HG03196 (cell line): ENCODE data around the gene C10orf71.

Experiments
- ATAC-seq: cut with Tn5 transposase; IDR thresholded peaks from one replicate; pipeline ENCODE4 v1.9.1; 2021; ENCODE audit not compliant: unreplicated experiment

C10orf71 gene

DNA sequence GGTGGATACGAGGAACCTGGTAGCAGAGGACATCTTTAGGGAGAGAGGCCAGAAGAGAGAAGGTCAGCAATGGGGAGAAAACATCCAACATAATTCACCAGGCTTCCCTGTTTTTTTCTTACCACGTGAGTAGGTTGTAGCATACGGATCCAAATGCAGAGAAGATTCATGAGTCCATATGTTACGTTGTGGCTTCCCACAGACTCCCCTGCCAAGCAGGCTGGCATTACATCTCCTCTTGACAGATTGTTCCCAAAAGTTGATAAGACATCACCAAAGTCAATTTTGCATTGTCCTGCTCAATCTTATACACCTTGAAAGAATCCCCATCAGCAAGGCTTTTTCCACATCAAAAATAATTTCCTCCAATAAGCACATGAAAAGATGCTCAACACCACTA, 57.2 kb downstream of the C10orf71 start:
- ATAC-seq, result no peak

DNA sequence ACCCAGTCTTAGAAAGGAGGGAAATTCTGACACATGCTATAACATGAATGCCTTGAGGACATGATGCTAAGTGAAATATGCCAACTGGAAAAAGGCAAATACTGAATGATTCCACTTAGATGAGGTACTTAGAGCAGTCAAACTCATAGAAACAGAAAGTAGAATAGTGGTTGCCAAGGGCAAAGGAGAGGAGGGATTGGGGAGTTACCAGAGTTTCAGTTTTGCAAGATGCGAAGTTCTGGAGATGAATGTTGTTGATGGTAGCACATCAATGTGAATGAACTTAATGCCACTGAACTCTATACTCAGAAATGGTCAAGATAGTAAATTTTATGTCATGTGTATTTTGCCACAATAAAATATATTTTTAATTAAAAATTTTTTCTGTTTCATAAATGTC, 58.0 kb downstream of the C10orf71 start:
- no peak for ATAC-seq

DNA sequence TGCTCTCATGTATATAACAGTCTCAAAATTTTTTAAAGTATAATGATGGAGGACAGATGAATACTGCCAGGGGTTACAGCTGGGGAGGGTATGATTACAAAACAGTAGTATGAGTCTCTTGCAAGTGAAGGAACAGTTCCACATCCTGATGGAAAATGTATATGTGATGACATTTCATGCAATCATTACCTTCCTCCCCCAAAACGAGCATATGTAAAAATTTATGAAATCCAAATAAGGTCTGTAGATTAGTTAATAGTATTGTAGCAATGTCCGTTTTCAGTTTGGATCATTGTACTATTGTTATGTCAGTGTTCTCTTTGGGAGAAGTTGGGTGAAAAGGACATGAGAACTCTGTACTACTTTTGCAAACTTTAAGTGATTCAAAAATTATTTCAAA, 58.9 kb downstream of the C10orf71 start:
- ATAC-seq, result no peak

DNA sequence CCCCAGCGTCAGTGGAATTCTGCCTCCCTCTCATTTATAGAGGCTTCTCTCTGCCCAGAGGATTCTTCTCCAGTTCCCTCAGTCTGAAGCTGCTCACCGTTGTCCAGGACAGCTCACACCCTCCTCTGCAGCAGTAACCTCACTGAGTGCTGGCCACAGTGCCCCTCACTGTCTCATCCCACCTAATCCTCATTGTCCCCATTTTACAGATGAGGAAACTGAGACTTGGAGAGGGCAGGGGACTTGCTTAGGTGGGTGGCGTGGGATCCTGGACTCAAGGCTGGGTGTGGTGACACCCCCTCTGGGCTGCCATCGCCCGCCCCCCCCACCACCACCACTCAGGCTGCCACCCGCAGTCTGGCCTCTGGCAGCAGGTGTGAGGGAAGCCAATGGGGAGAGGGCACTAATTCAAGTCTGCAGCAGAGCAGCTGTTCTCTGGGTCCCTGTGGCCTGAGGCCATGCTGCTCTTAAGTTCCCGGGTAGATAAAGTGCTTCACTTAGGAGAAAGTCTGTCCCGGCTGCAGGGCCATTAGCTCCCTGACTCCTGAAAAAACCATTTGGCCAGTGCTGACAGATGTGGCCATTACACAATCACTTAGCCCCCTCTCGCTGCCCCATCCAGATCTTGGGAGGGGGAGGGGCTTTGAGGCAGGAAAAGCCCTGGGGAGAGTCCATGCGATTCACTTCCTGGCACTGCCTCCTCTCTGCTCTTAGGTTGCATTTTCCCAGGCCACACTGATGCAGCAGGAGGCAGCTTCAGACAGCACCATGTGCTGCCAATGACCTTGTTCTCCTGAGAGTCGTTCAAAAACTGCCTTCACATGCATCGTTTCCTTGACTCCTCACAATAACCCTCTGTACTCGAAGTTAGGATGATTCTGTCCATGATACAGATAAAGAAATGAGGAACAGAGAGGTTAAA, 60.6 kb downstream of the C10orf71 start:
- ATAC-seq, result no peak

DNA sequence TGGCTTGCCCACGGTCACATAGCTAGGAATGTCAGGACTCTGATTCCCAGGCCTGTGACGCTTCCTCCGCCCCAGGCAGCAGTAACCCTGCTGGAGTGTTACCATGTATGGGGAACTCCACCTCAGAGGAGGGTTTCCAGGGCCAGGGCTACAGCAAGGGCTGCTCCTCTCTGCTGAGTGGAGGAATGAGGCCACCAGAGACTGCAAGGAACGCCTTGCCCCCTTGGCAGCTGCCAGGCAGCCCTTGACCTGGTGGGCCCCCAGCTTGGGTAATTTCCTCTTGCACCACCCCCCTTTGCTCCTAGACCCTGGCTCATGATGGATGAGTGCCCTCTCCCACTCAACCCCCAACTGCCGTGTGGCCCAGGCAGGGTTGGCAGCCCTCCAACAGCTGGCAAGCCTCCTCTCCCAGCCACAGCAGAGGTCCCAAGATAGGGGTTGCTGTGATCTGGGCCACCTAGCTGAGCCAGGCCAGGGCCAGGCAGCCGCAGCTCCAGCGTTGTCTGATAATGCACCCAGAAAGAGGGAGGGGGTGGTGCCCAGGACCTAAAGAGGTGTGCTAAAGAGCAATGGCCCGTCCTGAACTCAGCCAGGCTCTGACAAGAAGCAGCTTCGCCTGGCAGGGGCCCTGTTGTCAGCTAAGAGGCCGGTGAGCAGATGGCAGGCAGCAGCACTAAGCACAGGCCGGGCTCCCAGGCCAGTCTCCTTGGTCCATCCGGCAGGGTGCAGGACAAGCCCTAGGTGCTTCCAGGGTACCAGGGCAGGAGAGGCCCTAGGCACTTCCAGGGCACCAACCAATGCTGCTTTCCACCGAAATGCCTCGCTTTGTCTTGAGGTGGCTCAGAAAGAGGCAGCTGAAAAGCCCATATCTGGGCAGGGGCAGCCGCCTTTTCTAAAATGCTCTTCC, 61.6 kb downstream of the C10orf71 start:
- no peak for ATAC-seq

DNA sequence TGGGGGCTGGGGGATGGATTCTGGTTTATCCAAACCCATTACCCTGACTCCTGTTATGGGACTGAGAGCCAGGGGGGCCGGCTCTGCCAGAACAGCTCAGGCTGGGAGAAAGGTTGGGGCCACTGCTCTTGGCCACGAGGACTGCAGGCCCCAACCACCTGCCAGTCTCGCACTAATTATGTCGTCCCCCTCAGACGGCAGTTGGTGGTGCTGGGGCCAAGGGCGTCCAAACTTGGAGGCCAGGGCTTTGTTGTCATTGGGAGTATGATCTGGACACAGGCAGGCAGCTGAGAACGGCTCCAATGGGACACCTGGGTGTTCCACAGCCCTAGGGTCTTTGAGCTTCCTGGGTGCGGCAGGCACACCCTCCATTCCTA, 62.2 kb downstream of the C10orf71 start:
- no peak for ATAC-seq

DNA sequence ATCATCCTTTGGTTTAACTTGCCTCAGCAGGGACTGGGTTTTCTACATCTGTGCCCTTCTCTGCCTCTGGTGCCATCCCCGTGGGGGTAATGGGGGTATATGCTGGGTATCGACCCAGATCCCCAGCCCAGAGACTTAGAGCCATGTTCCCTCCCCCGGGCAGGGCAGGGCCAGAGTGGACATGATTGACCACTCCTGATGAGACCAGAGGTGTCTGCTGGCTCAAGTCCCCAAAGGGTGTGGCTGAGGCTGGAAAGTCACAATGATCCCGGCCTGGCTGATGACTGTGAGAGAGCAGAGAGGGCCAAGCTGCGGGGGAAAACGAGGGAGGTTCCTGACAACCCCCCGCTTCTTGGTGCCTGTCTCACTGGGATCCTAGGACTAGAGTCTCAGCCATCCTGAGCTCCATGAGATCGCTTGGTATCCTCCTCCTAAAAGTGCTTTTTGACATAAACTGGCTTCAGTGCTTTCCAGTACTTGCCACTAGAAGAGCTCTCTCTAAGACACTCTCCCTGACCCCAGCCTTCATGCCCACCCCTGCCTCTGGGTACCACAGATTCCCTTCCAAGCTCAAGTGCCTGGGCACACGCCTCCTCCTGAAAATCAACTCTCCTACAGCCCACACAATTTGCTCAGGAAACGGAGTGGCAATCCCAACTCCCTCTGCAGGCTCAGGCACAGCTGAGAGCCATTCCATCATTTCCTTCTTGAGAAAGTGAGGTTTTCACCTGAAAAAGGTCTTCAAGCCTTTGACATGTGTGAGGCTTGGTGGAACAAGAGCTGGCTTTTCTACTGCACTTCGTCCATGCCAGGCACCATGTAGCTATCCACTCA, 63.0 kb downstream of the C10orf71 start:
- ATAC-seq, result no peak

DNA sequence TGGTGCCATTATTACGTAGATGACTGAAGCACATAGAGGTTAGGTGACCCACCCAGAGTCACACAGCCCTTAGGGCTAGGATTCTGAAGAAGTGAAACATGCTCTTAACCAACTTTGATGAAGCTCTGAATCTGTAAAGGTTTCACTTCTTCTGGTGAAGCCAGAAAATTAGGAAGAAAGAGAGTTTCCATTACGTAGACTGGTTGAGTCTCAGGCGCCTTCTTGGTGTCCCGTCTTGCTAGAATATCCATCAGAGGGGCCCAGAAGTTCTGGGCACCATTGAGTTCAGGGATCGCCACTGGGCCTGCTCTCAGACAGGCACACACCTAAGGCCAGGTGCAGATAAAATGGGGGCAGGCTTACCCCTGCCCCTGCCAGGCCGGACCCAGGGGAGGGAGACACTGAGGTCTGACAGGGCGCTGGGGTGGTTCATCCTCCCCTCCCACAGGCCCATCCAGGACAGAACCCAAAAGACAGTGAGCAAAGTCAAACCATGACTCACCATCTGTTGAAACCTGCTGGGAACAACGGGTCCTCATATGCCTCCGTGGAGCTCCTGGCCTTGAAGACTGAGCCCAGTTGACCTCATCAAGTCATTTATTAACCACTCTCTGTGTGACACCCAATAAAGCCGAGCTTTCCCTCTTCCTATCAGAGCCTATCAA, 63.8 kb downstream of the C10orf71 start:
- ATAC-seq, result peak; percentile 65

DNA sequence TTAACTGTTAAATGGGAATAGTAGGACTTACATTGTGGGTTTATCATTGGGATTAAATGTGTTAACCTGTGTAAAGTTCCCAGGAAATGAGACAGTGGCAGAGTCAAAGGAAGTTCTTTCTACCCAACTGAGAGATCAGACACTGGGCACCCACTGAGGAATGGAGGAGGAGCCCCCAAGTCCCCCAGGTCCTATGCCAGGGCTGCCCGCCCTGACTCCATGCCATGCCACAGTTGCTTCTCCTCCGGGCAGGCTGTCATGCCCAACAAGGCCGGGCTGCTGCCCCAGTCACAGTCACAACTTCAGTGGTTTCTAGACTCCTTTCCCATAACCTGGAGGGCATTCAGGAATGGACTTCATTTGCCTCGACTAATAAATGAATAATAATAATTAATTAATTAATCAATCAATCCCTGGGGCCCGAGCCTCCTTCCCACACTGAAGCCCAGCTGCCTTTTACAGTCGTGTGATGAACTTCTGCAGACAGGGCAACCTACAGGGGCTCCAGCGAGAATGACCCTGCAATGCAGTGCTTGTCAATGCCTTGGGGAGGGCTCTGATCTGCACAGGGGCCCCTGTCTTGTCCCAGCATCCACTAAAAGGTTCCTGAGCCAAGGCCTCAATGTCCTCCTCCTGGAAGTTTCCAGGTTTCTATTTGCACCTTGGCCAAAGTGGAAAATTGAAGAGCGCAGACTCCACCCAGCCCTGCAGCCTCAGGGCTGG, 64.5 kb downstream of the C10orf71 start:
- ATAC-seq, result no peak

DNA sequence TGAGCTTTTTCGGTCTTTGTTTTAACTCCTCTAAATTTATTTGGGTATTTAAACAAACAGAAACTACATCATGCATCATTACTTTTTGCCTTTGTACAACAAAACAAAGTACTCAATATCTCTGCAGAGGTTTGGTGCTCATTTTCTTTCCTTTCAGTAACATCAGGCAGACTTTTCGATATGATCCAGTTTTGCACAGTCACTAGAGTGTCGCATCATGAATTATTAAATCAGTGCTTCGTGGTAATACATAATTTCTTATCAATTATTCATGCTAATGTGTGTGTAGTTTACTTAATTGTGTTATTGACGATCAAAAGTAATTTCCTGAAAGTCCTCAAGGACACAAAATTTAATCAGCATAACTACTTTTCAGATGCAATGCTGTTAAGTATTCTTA, 65.1 kb downstream of the C10orf71 start:
- ATAC-seq, result no peak

DNA sequence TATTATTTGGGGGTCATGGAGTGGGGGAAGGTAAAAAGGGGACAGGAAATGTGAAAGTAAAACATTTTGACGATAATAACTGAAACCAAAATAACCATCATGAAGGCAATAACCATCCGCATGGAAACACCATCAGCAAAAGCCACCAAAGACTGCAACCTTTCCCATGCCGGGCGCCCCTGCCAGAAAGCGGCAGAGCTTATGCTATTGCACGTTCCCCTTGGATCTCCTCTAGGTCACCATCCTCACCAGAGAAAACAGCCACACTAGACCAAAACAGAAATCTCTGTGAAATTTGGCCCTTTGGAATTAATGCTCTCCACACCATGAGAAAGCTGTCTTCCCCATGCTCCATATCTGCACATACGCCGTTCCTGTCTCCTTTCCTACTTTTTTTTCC, 65.8 kb downstream of the C10orf71 start:
- ATAC-seq, result no peak

DNA sequence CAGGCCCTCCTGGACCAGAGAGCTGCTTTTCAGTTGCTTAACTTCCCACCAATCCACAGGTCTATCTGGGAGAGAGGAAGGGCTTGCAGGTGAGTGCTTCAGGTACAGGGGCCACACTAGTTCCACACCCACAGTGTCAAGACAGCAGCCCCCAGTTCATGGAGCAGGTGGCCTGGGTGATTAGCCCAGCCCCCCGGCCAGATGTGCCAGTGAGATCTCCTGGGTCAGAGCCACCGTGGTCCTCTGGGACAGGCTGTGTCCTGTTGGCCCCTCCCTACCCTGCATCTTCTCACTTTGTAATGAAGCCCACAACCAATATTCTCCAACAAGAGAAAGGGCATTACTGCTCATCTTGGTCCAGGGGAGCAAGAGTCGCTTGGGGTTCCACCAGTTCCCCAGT, 66.3 kb downstream of the C10orf71 start:
- ATAC-seq, result no peak

DNA sequence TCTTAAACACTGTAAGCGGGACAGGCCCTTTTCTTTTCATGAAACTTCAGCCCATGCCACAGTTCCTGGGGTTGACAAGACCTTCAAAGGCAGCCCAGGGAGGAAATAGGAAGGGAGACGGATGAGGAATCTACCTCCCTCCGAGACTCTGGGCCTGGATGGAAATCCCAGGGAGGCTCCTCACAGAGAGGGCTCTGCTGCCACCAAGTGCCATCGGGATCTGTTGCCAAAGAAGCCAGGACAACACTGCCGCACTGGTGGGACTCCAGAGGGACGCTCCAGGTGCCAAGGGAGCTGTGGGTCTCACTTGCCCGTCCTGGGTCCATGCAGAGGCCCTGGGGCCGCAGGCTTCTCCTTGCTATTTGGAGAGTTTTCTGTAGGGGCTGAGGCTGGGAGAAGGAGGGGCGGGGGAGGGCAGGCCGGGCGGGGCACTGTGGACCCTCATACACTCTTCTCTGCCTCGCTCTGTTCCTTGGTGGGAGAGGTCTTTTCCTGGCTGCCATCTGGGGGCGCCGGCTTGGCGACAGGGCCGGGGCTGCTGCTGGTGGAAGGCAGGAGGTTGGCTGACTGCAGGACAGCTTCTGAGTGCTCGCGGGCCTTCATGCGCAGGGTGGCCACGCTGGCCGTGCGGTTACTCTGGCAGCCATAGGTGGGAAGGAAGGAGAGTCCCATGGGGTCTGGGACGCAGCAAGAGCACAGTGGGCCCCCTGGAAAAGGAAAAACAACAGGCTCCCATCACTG, 66.9 kb downstream of the C10orf71 start:
- no peak for ATAC-seq

DNA sequence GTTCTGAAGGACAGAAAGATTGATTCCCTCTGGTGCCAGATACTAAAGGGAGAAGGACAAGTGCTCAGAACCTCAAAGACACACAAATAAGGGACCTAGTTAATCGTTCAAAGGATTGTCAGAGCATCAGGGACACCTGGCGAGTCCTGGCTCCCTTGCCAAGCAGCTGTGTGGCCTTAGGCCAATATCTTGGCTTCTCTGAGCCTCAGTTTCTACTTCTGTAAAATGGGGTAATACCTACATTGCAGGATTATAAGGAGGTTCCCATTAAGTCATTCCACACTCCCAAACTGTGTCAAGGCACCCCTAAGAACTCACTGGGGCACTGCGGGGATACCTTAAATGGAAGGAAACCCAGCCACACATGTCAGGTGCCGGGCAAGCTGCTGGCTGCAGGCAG, 67.5 kb downstream of the C10orf71 start:
- no peak for ATAC-seq

DNA sequence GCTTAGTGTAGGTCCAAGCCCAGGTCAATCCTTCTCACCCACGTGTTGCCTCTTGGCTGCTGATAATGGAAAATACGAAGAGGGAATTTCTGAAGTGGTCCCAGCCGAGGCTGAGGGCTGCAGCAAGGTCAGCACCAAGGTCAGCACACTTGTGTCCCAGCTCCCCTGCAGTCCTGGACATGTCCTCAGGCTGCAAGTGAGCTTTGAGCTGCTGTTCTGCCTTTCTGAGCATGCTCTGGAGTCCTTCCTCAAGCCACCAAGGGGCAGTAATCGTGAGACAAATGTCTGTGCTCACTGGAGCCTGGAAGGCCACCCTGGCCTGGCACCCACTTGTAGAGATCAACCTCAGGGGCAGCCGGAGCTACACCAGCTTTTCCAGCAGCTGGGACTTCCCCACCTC, 68.6 kb downstream of the C10orf71 start:
- ATAC-seq, result no peak

DNA sequence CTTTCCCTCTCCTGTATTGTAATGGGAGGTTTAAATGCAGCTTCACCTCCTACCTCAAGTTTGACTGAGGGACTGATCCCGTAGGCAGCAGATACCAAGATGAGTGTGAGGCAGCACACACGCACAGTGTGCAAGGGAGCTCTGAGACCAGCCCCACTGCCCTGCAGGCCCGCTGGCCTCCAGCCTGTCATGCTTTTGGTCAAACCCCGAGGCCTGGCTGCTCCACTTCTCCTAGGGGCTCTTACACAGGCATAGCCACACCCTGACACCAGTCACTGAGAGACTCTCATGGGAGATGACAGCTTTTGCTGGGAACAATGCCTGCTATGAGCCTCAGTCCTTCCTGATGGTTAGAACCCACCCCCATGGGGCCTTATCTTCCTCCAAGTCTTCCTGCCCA, 69.3 kb downstream of the C10orf71 start:
- ATAC-seq, result no peak

DNA sequence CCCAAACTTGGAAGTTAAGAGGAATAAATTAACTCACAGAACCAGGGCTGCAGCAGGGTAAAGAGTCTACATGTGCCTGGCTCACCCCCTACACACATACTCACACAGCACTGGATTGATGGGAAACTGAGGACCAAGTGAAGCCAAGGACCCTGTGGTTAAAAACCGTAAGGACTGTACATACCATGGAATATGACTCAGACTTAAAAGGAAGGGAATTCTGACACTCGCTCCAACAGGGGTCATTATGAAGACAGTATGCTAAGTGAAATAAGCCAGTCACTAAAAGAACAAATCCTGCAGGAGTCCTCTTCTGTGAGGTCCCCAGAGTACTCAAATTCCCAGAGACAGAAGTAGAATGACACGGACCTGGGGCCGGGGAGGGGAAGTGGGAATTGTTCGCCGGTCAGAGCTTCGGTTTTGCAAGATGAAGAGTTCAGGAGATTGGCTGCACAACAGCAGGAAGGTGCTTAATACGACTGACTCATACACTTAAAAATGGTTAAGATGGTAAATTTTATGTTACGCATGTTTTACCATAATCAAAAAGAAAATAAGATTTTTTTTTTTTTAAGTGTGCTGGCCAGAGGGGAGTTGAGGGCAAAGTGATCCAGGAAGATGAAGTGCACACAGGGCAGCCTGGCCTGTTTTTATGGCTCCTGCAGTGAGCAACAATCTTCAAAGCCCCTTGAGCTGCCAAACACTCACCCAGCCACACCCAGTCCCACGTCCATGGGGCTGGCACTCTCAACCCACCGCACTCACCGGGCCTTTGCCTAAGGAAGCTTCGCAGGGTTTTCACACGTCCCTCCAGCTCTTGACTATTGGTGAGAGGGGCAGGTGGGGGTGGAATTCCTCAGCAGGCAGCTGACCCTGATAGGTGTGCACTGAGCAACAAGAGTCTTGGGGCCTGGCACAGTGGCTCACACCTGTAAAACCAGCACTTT, 70.5 kb downstream of the C10orf71 start:
- ATAC-seq, result no peak
